HG03342 (cell line): ENCODE data around the gene CHRDL1.
A peak's percentile ranks its signal among the peaks of the same experiment; 100 is the strongest.
"Not testable (repeated sequence)": the region's sequence is repeated elsewhere in the genome, so short reads cannot be mapped to it uniquely, and the experiment has no call there.

ENCODE experiments used
- ATAC-seq: cut with Tn5 transposase; IDR thresholded peaks from one replicate; pipeline ENCODE4 v1.9.1; 2021; ENCODE audit warnings: mild to moderate bottlenecking, moderate library complexity; ENCODE audit not compliant: unreplicated experiment

Gene CHRDL1

GRCh38 chrX:110667706-110668105 is 127.9 kb downstream of the CHRDL1 start:
- no peak for ATAC-seq

DNA sequence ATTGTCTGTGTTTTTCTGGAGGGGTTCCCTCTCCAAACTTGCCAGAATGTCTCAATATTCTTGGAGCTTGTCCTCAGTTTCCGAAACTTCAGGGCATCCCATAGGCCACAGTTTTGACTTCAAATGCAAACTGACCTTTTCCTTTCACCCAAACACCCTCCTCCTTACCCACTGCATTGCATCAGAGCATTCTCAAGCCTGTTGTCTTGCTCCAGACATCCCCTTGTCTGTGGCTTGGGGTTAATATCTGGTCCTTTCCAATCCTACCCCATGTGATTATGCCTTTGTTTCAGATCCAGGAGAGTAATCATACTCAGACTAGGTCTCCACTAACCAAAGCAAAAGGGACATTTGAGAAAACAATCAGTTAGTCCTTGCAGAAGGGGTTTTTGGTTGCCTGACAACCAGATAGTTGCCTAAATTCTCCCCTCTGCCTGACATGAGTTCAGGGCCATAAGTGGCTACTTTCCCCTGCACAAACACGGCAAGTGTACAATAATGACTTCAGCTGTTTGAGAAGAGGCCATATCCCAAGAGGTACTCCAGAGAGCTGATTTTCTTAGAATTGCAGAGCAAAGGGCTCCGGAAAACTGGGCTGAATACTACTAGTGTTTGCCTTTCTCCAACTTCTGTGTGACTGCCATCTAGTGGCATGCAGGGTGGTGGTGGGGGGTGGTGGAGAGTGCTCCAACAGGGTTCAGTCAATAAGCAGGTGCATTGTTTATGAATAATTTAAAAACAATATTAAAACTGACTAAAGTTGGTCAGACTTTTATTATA is 130.2 kb downstream of the CHRDL1 start:
- peak; percentile 74 for ATAC-seq

DNA sequence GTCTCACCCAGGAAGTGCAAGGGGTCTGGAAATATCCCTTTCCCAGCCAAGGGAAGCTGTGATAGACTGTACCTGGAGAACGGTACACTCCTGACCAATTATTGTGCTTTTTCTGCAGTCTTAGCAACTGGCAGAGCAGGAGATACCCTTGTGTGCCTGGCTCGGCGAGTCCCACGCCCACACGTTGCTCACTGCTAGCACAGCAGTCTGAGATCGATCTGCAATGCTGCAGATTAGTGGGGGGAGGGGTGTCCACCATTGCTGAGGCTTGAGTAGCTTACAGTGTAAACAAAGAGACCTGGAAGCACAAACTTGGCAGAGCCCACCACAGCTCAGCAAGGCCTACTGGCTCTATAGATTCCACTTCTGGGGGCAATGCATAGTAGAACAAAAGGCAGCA is 138.5 kb downstream of the CHRDL1 start:
- no peak for ATAC-seq

DNA sequence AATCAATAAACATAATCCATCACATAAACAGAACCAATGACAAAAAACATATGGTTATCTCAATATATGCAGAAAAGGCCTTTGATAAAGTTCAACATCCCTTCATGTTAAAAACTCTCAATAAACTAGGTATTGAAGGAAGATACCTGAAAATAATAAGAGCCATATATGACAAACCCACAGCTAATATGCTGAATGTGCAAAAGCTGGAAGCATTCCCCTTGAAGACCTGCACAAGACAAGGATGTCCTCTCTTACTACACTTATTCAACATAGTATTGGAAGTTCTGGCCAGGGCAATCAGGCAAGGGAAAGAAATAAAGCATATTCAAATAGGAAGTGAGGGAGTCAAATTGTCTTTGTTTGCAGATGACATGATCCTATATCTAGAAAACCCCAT is 141.3 kb downstream of the CHRDL1 start:
- ATAC-seq = not testable (repeated sequence)

DNA sequence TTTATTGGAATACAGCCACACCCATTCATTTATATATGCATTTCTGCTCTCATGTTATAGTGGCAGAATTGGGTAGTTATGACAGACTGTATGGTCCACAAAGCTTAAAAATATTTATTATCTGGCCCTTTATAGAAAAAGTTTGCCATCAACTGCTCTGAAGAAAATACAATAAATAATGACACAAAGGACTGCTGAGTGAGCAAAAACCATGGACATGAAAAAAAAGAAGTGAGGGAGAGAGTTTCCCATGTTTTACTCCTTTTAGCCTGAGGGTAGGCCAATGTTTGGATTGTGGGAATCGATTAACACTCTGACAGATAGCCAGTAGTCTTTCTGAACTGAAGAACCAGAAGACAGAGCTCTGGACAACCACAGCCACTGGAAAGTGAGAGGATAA is 149.2 kb downstream of the CHRDL1 start:
- ATAC-seq = no peak
